Lung (tissue), 12 donors: ENCODE data around the gene ARHGAP32. TPM values are rescaled to one million over a fixed set of nuclear protein-coding genes. Genes with fewer than 3 reads are reported as not detected.

Experiments
- ATAC-seq: fragments of 200-7000 bp; cut with Tn5 transposase; one replicate; pipeline ENCODE4 v1.9.1; 2020; ENCODE audit warnings: moderate number of reproducible peaks; ENCODE audit not compliant: insufficient read depth, low FRiP score
- DNase-seq, 3 donors: peaks; one replicate each; pipeline ENCODE4 v3.0.0-alpha.2; 2013 to 2017
- H3K27ac ChIP-seq, 2 donors: one replicate each; pipeline ENCODE4 v1.5.1; 2013; ENCODE audit warnings: mild to moderate bottlenecking in 2 of 2, moderate library complexity in 2 of 2, control low read depth in 1 of 2, inconsistent platforms in 1 of 2, low read depth in 1 of 2, low read length in 1 of 2
- H3K27me3 ChIP-seq, 3 donors: one replicate each; pipeline ENCODE4 v1.5.1; 2013; ENCODE audit warnings: low read length in 2 of 3; ENCODE audit not compliant: control insufficient read depth in 3 of 3, insufficient read depth in 3 of 3
- H3K36me3 ChIP-seq, 4 donors: one replicate each; pipeline ENCODE4 v1.5.1; 2013; ENCODE audit warnings: low read length in 4 of 4, mild to moderate bottlenecking in 1 of 4, moderate library complexity in 1 of 4; ENCODE audit not compliant: control insufficient read depth in 4 of 4, insufficient read depth in 4 of 4
- H3K4me1 ChIP-seq, 5 donors: one replicate each; pipeline ENCODE4 v1.5.1; 2013; ENCODE audit warnings: low read length in 5 of 5, mild to moderate bottlenecking in 2 of 5, moderate library complexity in 1 of 5; ENCODE audit not compliant: control insufficient read depth in 5 of 5, insufficient read depth in 5 of 5
- H3K4me3 ChIP-seq: one replicate; pipeline ENCODE4 v1.5.1; 2013; ENCODE audit warnings: mild to moderate bottlenecking, control low read depth, moderate library complexity
- H3K9ac ChIP-seq, 2 donors: one replicate each; pipeline ENCODE4 v1.5.1; 2013; ENCODE audit warnings: low read length in 2 of 2, control low read depth in 1 of 2; ENCODE audit not compliant: insufficient read depth in 1 of 2
- H3K9me3 ChIP-seq, 4 donors: one replicate each; pipeline ENCODE4 v1.5.1; 2013; ENCODE audit warnings: low read length in 3 of 4, mild to moderate bottlenecking in 1 of 4, moderate library complexity in 1 of 4; ENCODE audit not compliant: control insufficient read depth in 4 of 4, insufficient read depth in 3 of 4
- CTCF ChIP-seq: IDR thresholded peaks from 2 replicates; pipeline ENCODE4 v1.5.1; 2012; ENCODE audit warnings: mild to moderate bottlenecking; ENCODE audit errors: control extremely low read depth, extremely low read depth
- WGBS, 2 donors: extraction: QIAGEN DNeasy Blood & Tissue Kit; methylation state at CpG; one replicate each; pipeline ENCODE4 v1.1.7; 2013; 5-methylcytosine and 5-hydroxymethylcytosine counted together
- polyA plus RNA-seq, 2 donors: library from polyadenylated mRNA; stranded (reverse); fragments of 200-250 nt; gene quantifications; one replicate each; pipeline ENCODE4 v1.2.1, GENCODE V29; 2013
- total RNA-seq, 2 donors: library from RNA; depleted of rRNA in 1 of 2; stranded (reverse); fragments of >200 nt in 1 of 2; gene quantifications; one replicate each; pipeline ENCODE4 v1.2.1, GENCODE V29; 2014 to 2021
- donor health status: control.
- donor health status: control.
- donor health status: Bipolar disorder and iron deficiency.
- donor health status: healthy.
- donor health status: DM: yes; HTN: yes; CAD: no.

The ARHGAP32 gene
- total and polyA plus RNA-seq, 4 donors: 4.1 to 28.4 (median 17.0) TPM

- 61 to 76% methylated on average over 3 of the region's 3 CpGs for WGBS, 2 donors
- TF ChIP-seq CTCF: no peak
- ATAC-seq (no peak), DNase-seq (no peak)
- Histone ChIP-seq H3K4me3 (no peak overlapping the region), H3K4me1 (peaks cover 0 to 24% (median 9%) of the 10 kb centered on the region in 5 donors), H3K36me3 (no peaks in the 10 kb centered on the region), H3K9me3 (peaks cover 0 to 5% (median 3%) of the 10 kb centered on the region in 4 donors), H3K9ac (no peak overlapping the region), H3K27me3 (no peaks in the 10 kb centered on the region), H3K27ac (no peak overlapping the region)
Measured at GRCh38 chr11:129222158-129222557, 30.0 kb upstream of the ARHGAP32 start.

- no peaks in the 10 kb centered on the region for H3K9me3 ChIP-seq
- H3K9ac ChIP-seq: no peak overlapping the region
- no peak for ATAC-seq
- DNase-seq: no peak
- H3K4me3 ChIP-seq: no peak overlapping the region
- no peaks in the 10 kb centered on the region for H3K27me3 ChIP-seq
- no peak overlapping the region for H3K27ac ChIP-seq
- peaks cover 0 to 13% (median 9%) of the 10 kb centered on the region in 5 donors for H3K4me1 ChIP-seq
- TF ChIP-seq CTCF: no peak
- H3K36me3 ChIP-seq: peaks cover 0 to 3% (median 0%) of the 10 kb centered on the region in 4 donors
- 78 to 83% methylated on average over 8 of the region's 8 CpGs for WGBS, 2 donors
Measured at GRCh38 chr11:129215506-129216245, 23.6 kb upstream of the ARHGAP32 start.

- H3K27ac ChIP-seq: no peak overlapping the region
- 93 to 95% methylated on average over 6 of the region's 6 CpGs for WGBS, 2 donors
- no peak overlapping the region for H3K4me3 ChIP-seq
- no peaks in the 10 kb centered on the region for H3K9me3 ChIP-seq
- H3K27me3 ChIP-seq: no peaks in the 10 kb centered on the region
- ATAC-seq: no peak
- H3K9ac ChIP-seq: no peak overlapping the region
- TF ChIP-seq CTCF: no peak
- H3K4me1 ChIP-seq: peaks cover 0 to 13% (median 5%) of the 10 kb centered on the region in 5 donors
- H3K36me3 ChIP-seq: peaks cover 0 to 3% (median 0%) of the 10 kb centered on the region in 4 donors
- no peak for DNase-seq
Measured at GRCh38 chr11:129214710-129215295, 22.7 kb upstream of the ARHGAP32 start.
